K562 (cell line): Measurements from ENCODE around the gene NDUFAF5. TPM values are rescaled to one million over a fixed set of nuclear protein-coding genes. Genes with fewer than 3 reads are reported as not detected.

Experiments used
- ATAC-seq: fragments of 200-7000 bp; cut with Tn5 transposase; 3 replicates; pipeline ENCODE4 v1.9.1; 2020; ENCODE audit warnings: moderate library complexity
- BruUV-seq: library from RNA; stranded (reverse); fragments of 400-500 nt; replicated peaks from 2 replicates; lab custom pipeline; 2021; lab: Mats Ljungman, UMichigan
- CTCF ChIA-PET: fragments of 300-600 bp; formaldehyde crosslinking; extraction: SDS; loops from one replicate; lab custom pipeline; 2021; ENCODE audit warnings: low intra/inter-chr PET ratio; lab: Yijun Ruan, JAX
- POLR2A ChIA-PET: fragments of 300-600, 350-650 bp; sonication (Branson Sonifier 250); formaldehyde crosslinking; extraction: SDS; loops from one replicate; lab custom pipeline; 2021; ENCODE audit warnings: antibody characterized with exemption, inconsistent platforms; lab: Yijun Ruan, JAX
- DNase-seq, 4 experiments: peaks; one replicate each; pipeline versions ENCODE4 v3.0.0 to v3.0.0-alpha.2; 2011 to 2018; ENCODE audit warnings: low spot score in 3 of 4, mixed read lengths in 3 of 4; ENCODE audit errors: extremely low read depth in 1 of 4
- FAIRE-seq: peaks from 2 replicates; lab custom pipeline; 2011; peaks lifted over from hg19 to GRCh38; lab: Jason Lieb, UNC
- H2AFZ ChIP-seq: 2 replicates; pipeline ENCODE4 v1.6.0; 2011; ENCODE audit warnings: low read depth, low read length, control low read depth, inconsistent platforms
- H3K27ac ChIP-seq: fragments of 200-600 bp; 3 replicates; pipeline ENCODE4 v1.8.0; 2011; ENCODE audit warnings: low read depth, mild to moderate bottlenecking, control low read depth, inconsistent platforms, low read length, moderate library complexity, mixed read lengths; ENCODE audit errors: extremely low read depth
- H3K27me3 ChIP-seq, 2 experiments: fragments of 300-600 bp in 1 of 2; 2 replicates in 1 of 2; 3 replicates in 1 of 2; pipeline versions ENCODE4 v1.6.0 to v1.8.0; 2011; ENCODE audit warnings: inconsistent platforms in 2 of 2, low read length in 2 of 2, mild to moderate bottlenecking in 1 of 2, mixed read lengths in 1 of 2, moderate library complexity in 1 of 2; ENCODE audit not compliant: control insufficient read depth in 2 of 2, insufficient read depth in 2 of 2
- H3K36me3 ChIP-seq: fragments of 300-600 bp; 3 replicates; pipeline ENCODE4 v1.8.0; 2011; ENCODE audit warnings: mild to moderate bottlenecking, low read length, inconsistent platforms; ENCODE audit not compliant: control insufficient read depth, insufficient read depth
- H3K4me1 ChIP-seq, 2 experiments: fragments of 200-600 bp in 1 of 2; replicated peaks in 1 of 2; 2 replicates in 1 of 2; 3 replicates in 1 of 2; pipeline versions ENCODE4 v1.5.1 to v1.8.0; 2011; ENCODE audit warnings: inconsistent platforms in 2 of 2, low read length in 2 of 2, mild to moderate bottlenecking in 1 of 2, mixed read lengths in 1 of 2, moderate library complexity in 1 of 2; ENCODE audit not compliant: control insufficient read depth in 2 of 2, insufficient read depth in 2 of 2
- H3K4me2 ChIP-seq: 2 replicates; pipeline ENCODE4 v1.6.1; 2011; ENCODE audit warnings: low read length, control low read depth, inconsistent platforms, mixed read lengths; ENCODE audit not compliant: insufficient read depth
- H3K4me3 ChIP-seq: fragments of 200-600 bp; sonication (generic), shearing (Covaris generic); 2 replicates; pipeline ENCODE4 v1.5.1; 2016; ENCODE audit warnings: control low read depth, inconsistent platforms
- H3K79me2 ChIP-seq: fragments of 200-600 bp; 3 replicates; pipeline ENCODE4 v1.8.0; 2011; ENCODE audit warnings: low read length, inconsistent platforms; ENCODE audit not compliant: control insufficient read depth, insufficient read depth
- H3K9ac ChIP-seq, 2 experiments: 2 replicates each; pipeline versions ENCODE4 v1.6.0 to v1.6.1; 2011; ENCODE audit warnings: low read depth in 2 of 2, low read length in 2 of 2, control low read depth in 1 of 2, inconsistent platforms in 1 of 2, mild to moderate bottlenecking in 1 of 2, mixed read lengths in 1 of 2; ENCODE audit not compliant: insufficient read depth in 1 of 2
- H3K9me1 ChIP-seq: one replicate; pipeline ENCODE4 v1.6.0; 2011; ENCODE audit warnings: inconsistent platforms, mild to moderate bottlenecking, low read length, moderate library complexity; ENCODE audit not compliant: control insufficient read depth, insufficient read depth
- H3K9me3 ChIP-seq: replicated peaks from 2 replicates; pipeline ENCODE4 v1.5.1; 2011; ENCODE audit warnings: low read depth, low read length, inconsistent platforms; ENCODE audit not compliant: control insufficient read depth, insufficient read depth
- H4K20me1 ChIP-seq: replicated peaks from 2 replicates; pipeline ENCODE4 v1.6.1; 2011; ENCODE audit warnings: low read length, inconsistent platforms, mixed read lengths; ENCODE audit not compliant: control insufficient read depth, insufficient read depth
- ATF6 ChIP-seq: sonication (generic); formaldehyde crosslinking; IDR thresholded peaks from 2 replicates; pipeline ENCODE4 v1.4.0; 2020; ENCODE audit warnings: mild to moderate bottlenecking, missing genetic modification reagents
- CHAMP1 ChIP-seq: fragments of 450-650 bp; IDR thresholded peaks from 2 replicates; pipeline ENCODE4 v1.6.1; 2016; ENCODE audit warnings: mild to moderate bottlenecking
- FOSL1 ChIP-seq: fragments of 200-800 bp; sonication (Bioruptor generic); conservative IDR thresholded peaks from 2 replicates; pipeline ENCODE4 v1.6.1; 2016; ENCODE audit warnings: missing genetic modification characterization, missing compliant biosample characterization
- PTTG1 ChIP-seq: fragments of 450-650 bp; IDR thresholded peaks from 2 replicates; pipeline ENCODE4 v1.6.1; 2016; ENCODE audit warnings: low read depth, mild to moderate bottlenecking, missing genetic modification characterization, missing compliant biosample characterization
- RAD21 ChIP-seq, 2 experiments: fragments of 250-450 bp in 1 of 2; fragments of 450-650 bp in 1 of 2; sonication (Bioruptor Pico) in 1 of 2; formaldehyde crosslinking in 1 of 2; IDR thresholded peaks in 1 of 2; conservative IDR thresholded peaks in 1 of 2; 2 replicates each; pipeline versions ENCODE4 v1.4.0 to v1.8.0; 2020 to 2022; ENCODE audit warnings: mild to moderate bottlenecking in 2 of 2, moderate library complexity in 1 of 2
- SMAD3 ChIP-seq: fragments of 450-650 bp; formaldehyde crosslinking; conservative IDR thresholded peaks from 2 replicates; pipeline ENCODE4 v1.4.0; 2020; ENCODE audit warnings: mild to moderate bottlenecking
- SMC3 ChIP-seq: conservative IDR thresholded peaks from 2 replicates; pipeline ENCODE4 v1.6.1; 2011; ENCODE audit warnings: low read depth, low read length, improper control_type of control experiment; ENCODE audit not compliant: insufficient read depth
- TBL1XR1 ChIP-seq, 2 experiments: IDR thresholded peaks; 2 replicates each; pipeline ENCODE4 v1.6.1; 2012; ENCODE audit warnings: improper control_type of control experiment in 2 of 2, low read length in 2 of 2, mild to moderate bottlenecking in 1 of 2
- WGBS: fragments of 100-300 bp; shearing (Covaris generic); methylation state at CpG from one replicate; pipeline ENCODE4 v1.1.6; 2016; ENCODE audit warnings: low coverage, mixed read lengths; ENCODE audit not compliant: insufficient coverage; ENCODE audit errors: missing lambda C conversion rate; 5-methylcytosine and 5-hydroxymethylcytosine counted together
- in situ Hi-C: fragments of 300-500 bp; cut with MboI; formaldehyde crosslinking; loops from 4 replicates; pipeline ENCODE4 v1.15.0; 2018; ENCODE audit warnings: inconsistent platforms, mixed read lengths
- intact Hi-C: fragments of 100-400 bp; cut with micrococcal nuclease; formaldehyde crosslinking; loops from 2 replicates; pipeline ENCODE4 v1.14.2; 2022
- polyA plus RNA-seq, 8 experiments: library from polyadenylated mRNA; depleted of rRNA in 4 of 8; stranded (reverse) in 5 of 8; unstranded in 3 of 8; fragments of >200 nt; fragmentation: Nextera tagmentation in 2 of 8; fragmentation: Illumina TruSeq in 1 of 8; extraction: Ambion mirVana in 2 of 8; extraction: Trizol in 1 of 8; gene quantifications; 2 replicates each; pipeline versions ENCODE4 v1.2.1 to v1.2.3, GENCODE V29; 2011 to 2014; ENCODE audit warnings: inconsistent platforms in 1 of 8, missing spikeins in 1 of 8
- total RNA-seq, 7 experiments: library from RNA; depleted of rRNA in 6 of 7; stranded (reverse); fragments of >200 nt in 6 of 7; fragmentation: Illumina TruSeq in 2 of 7; extraction: Trizol in 2 of 7; gene quantifications; 2 replicates each; pipeline versions ENCODE4 v1.2.1 to v1.2.3, GENCODE V29; 2011 to 2021; ENCODE audit warnings: low replicate concordance in 1 of 7

The NDUFAF5 gene
- total and polyA plus RNA-seq, 9 of the 15 experiments (the other 6 are each of a cell fraction or from before 2014, with no cell fraction given): 17.2 to 33.1 (median 27.3) TPM

GRCh38 chr20:13819885-13820645, 35.2 kb downstream of the NDUFAF5 start:
- Histone ChIP-seq H2AFZ (no peak overlapping the region), H3K4me3 (no peak overlapping the region), H4K20me1 (no peaks in the 10 kb centered on the region), H3K9me1 (no peaks in the 10 kb centered on the region), H3K36me3 (peaks cover 32% of the 10 kb centered on the region; the same call in 2 of the 3 replicates), H3K4me1 (no peaks in the 10 kb centered on the region; a peak in 1 of 5 replicates), H3K4me2 (no peak overlapping the region), H3K79me2 (no peaks in the 10 kb centered on the region), H3K27ac (no peak overlapping the region), H3K9ac (no peak overlapping the region), H3K27me3 (no peaks in the 10 kb centered on the region; a peak in 1 of 5 replicates), H3K9me3 (no peaks in the 10 kb centered on the region)
- peak; percentile 37 for FAIRE-seq
- peak; percentile 88 for ATAC-seq
- BruUV-seq: no TSS peak
- peak; percentile 32 to 47 (median 36) for DNase-seq
- intact Hi-C loops: loop anchor here (1.0 kb wide), 1 partner anchor 235 kb away; no protein-coding TSS in a partner anchor
- CTCF ChIA-PET: interaction anchor here (0.5 to 1.2 kb wide), 2 partner anchors 235 to 236 kb away, joined by 4 to 6 read pairs; no protein-coding TSS in a partner anchor
- POLR2A ChIA-PET: interaction anchor here (0.9 kb wide), 1 partner anchor 12 kb away, joined by 4 read pairs; no protein-coding TSS in a partner anchor
- in situ Hi-C loops: no loop called here
- WGBS: 30% methylated on average over 5 of the region's 5 CpGs
- TF ChIP-seq RAD21 (CRISPR knock-in tag; conservative IDR thresholded peaks at IDR 0.05 in 1 of 2, IDR thresholded peaks at IDR 0.05 in 1 of 2) (peak; percentile 29 to 51; a peak in 3 of 4 replicates), TBL1XR1 (IDR thresholded peaks at IDR 0.05; ENCODE audit: low read length in 2 of 2) (no peak), CHAMP1 (no peak), SMAD3 (no peak), PTTG1 (tag) (no peak), SMC3 (0 out of 2 replicates have a peak, but pooled peaks have one; percentile 34), FOSL1 (tag) (no peak), ATF6 (CRISPR knock-in tag) (no peak)
